NB4 (cell line): ENCODE results near the gene RERE.

ENCODE experiments used
- CTCF ChIP-seq: IDR thresholded peaks from one replicate; pipeline ENCODE4 v1.5.1; 2012; ENCODE audit warnings: low read depth, low read length
- POLR2A ChIP-seq: IDR thresholded peaks from 2 replicates; pipeline ENCODE4 v1.6.1; 2011; ENCODE audit warnings: mild to moderate bottlenecking; ENCODE audit not compliant: insufficient read length; ENCODE audit errors: extremely low read depth

GRCh38 chr1:8599646-8600212, 217.7 kb downstream of the RERE start:
- no peak for TF ChIP-seq POLR2A
- TF ChIP-seq CTCF, result no peak
